Mesenchymal stem cell (in vitro differentiated cells and primary cell): Measurements from ENCODE around the gene TNFAIP1.

ENCODE experiments used
- DNase-seq: peaks from one replicate; pipeline ENCODE4 v3.0.0-alpha.2; 2013
- H2AFZ ChIP-seq: one replicate; pipeline ENCODE4 v1.6.1; 2013; ENCODE audit warnings: low read depth, mild to moderate bottlenecking, control low read depth, inconsistent platforms, low read length, moderate library complexity
- H2AK5ac ChIP-seq: 2 replicates; pipeline ENCODE4 v1.6.1; 2013; ENCODE audit warnings: low read length, moderate library complexity, mild to moderate bottlenecking, inconsistent platforms; ENCODE audit not compliant: severe bottlenecking
- H2BK120ac ChIP-seq: one replicate; pipeline ENCODE4 v1.6.1; 2013; ENCODE audit warnings: low read depth, mild to moderate bottlenecking, inconsistent platforms, low read length, moderate library complexity
- H2BK12ac ChIP-seq, 2 experiments: one replicate each; pipeline ENCODE4 v1.6.1; 2013; ENCODE audit warnings: inconsistent platforms in 2 of 2, low read length in 2 of 2, mild to moderate bottlenecking in 2 of 2, moderate library complexity in 2 of 2, control low read depth in 1 of 2
- H2BK15ac ChIP-seq: one replicate; pipeline ENCODE4 v1.6.1; 2013; ENCODE audit warnings: mild to moderate bottlenecking, low read depth, inconsistent platforms; ENCODE audit not compliant: poor library complexity, severe bottlenecking
- H2BK5ac ChIP-seq: 2 replicates; pipeline ENCODE4 v1.6.1; 2013; ENCODE audit warnings: low read depth, mild to moderate bottlenecking, low read length, control low read depth, inconsistent platforms; ENCODE audit not compliant: poor library complexity, severe bottlenecking
- H3K14ac ChIP-seq, 2 experiments: one replicate each; pipeline ENCODE4 v1.6.1; 2013; ENCODE audit warnings: inconsistent platforms in 2 of 2, low read length in 2 of 2, control low read depth in 1 of 2, mild to moderate bottlenecking in 1 of 2, moderate library complexity in 1 of 2
- H3K18ac ChIP-seq, 2 experiments: one replicate each; pipeline ENCODE4 v1.6.1; 2013; ENCODE audit warnings: inconsistent platforms in 2 of 2, low read length in 2 of 2, control low read depth in 1 of 2, low read depth in 1 of 2, mild to moderate bottlenecking in 1 of 2
- H3K23ac ChIP-seq, 2 experiments: one replicate each; pipeline ENCODE4 v1.6.1; 2013; ENCODE audit warnings: inconsistent platforms in 2 of 2, low read length in 2 of 2, mild to moderate bottlenecking in 2 of 2, moderate library complexity in 2 of 2, control low read depth in 1 of 2
- H3K27ac ChIP-seq: 2 replicates; pipeline ENCODE4 v1.5.1; 2013; ENCODE audit warnings: mild to moderate bottlenecking, moderate library complexity, low read length, control low read depth, inconsistent platforms; ENCODE audit not compliant: poor library complexity, severe bottlenecking
- H3K27me3 ChIP-seq, 2 experiments: 2 replicates each; pipeline versions ENCODE4 v1.6.1 to v1.7.0; 2013; ENCODE audit warnings: low read length in 2 of 2, mild to moderate bottlenecking in 2 of 2, moderate library complexity in 2 of 2, control low read depth in 1 of 2, inconsistent platforms in 1 of 2; ENCODE audit not compliant: control insufficient read depth in 1 of 2, insufficient read depth in 1 of 2
- H3K36me3 ChIP-seq, 2 experiments: 2 replicates each; pipeline versions ENCODE4 v1.6.1 to v1.7.0; 2013; ENCODE audit warnings: low read length in 2 of 2, control low read depth in 1 of 2, inconsistent platforms in 1 of 2, low read depth in 1 of 2, mild to moderate bottlenecking in 1 of 2; ENCODE audit not compliant: insufficient read depth in 2 of 2, control insufficient read depth in 1 of 2
- H3K4ac ChIP-seq, 2 experiments: one replicate each; pipeline ENCODE4 v1.6.1; 2013; ENCODE audit warnings: inconsistent platforms in 2 of 2, low read length in 2 of 2, mild to moderate bottlenecking in 2 of 2, moderate library complexity in 2 of 2, control low read depth in 1 of 2, low read depth in 1 of 2
- H3K4me1 ChIP-seq: 2 replicates; pipeline ENCODE4 v1.6.1; 2013; ENCODE audit warnings: low read depth, low read length, control low read depth; ENCODE audit not compliant: control insufficient read depth, insufficient read depth
- H3K4me2 ChIP-seq: 2 replicates; pipeline ENCODE4 v1.6.1; 2013; ENCODE audit warnings: low read length, mild to moderate bottlenecking, inconsistent platforms; ENCODE audit not compliant: poor library complexity, severe bottlenecking
- H3K4me3 ChIP-seq, 2 experiments: 2 replicates each; pipeline versions ENCODE4 v1.5.1 to v1.7.0; 2013; ENCODE audit warnings: low read length in 2 of 2, mild to moderate bottlenecking in 2 of 2, control low read depth in 1 of 2, low read depth in 1 of 2; ENCODE audit not compliant: insufficient read depth in 1 of 2
- H3K79me1 ChIP-seq: replicated peaks from 2 replicates; pipeline ENCODE4 v1.6.1; 2013; ENCODE audit warnings: mild to moderate bottlenecking, control low read depth, low read length, inconsistent platforms; ENCODE audit not compliant: poor library complexity, severe bottlenecking
- H3K9ac ChIP-seq: 2 replicates; pipeline ENCODE4 v1.7.0; 2013; ENCODE audit warnings: mild to moderate bottlenecking, low read length, moderate library complexity
- H3K9me3 ChIP-seq: 2 replicates; pipeline ENCODE4 v1.7.0; 2013; ENCODE audit warnings: mild to moderate bottlenecking, low read length; ENCODE audit not compliant: control insufficient read depth
- H4K8ac ChIP-seq: one replicate; pipeline ENCODE4 v1.6.1; 2013; ENCODE audit warnings: inconsistent platforms, mild to moderate bottlenecking, low read length, moderate library complexity
- H4K91ac ChIP-seq: one replicate; pipeline ENCODE4 v1.6.1; 2013; ENCODE audit warnings: mild to moderate bottlenecking, low read length, inconsistent platforms
- WGBS: methylation state at CpG from one replicate; pipeline ENCODE4 v1.1.7; 2013; ENCODE audit warnings: mixed read lengths; 5-methylcytosine and 5-hydroxymethylcytosine counted together

Gene TNFAIP1

GRCh38 chr17:28334666-28335200, 828 bp upstream of the TNFAIP1 start:
- H2AFZ ChIP-seq, result peak overlapping the region; percentile 80

GRCh38 chr17:28335959-28336871, 654 bp downstream of the TNFAIP1 start:
- H3K14ac ChIP-seq, result peak overlapping the region in 1 of 2 experiments; percentile 68

More at GRCh38 chr17:28334666-28335200, 828 bp upstream of the TNFAIP1 start:
- Histone ChIP-seq H3K4me1 (peaks cover 26% of the 10 kb centered on the region), H2BK12ac (no peak overlapping the region), H4K91ac (no peak overlapping the region), H3K9me3 (no peaks in the 10 kb centered on the region), H3K14ac (peak overlapping the region; percentile 78 to 95), H2BK15ac (no peak overlapping the region), H2AK5ac (peak overlapping the region; percentile 34), H2BK5ac (no peak overlapping the region), H3K79me1 (peaks cover 40% of the 10 kb centered on the region), H2BK120ac (no peak overlapping the region), H3K4me3 (peak overlapping the region; percentile 93 to 97), H3K9ac (peak overlapping the region; percentile 99), H3K27ac (peak overlapping the region; percentile 55), H4K8ac (peak overlapping the region; percentile 87), H3K36me3 (peaks cover 26 to 28% of the 10 kb centered on the region in 2 experiments), H3K18ac (peak overlapping the region in 1 of 2 experiments; percentile 96), H3K23ac (peak overlapping the region; percentile 62 to 76), H3K4me2 (peak overlapping the region; percentile 87), H3K27me3 (no peaks in the 10 kb centered on the region), H3K4ac (peak overlapping the region; percentile 52 to 71)
- DNase-seq, result no peak
- 25% methylated on average over 18 of the region's 18 CpGs for WGBS

GRCh38 chr17:28338056-28338768, 2.7 kb downstream of the TNFAIP1 start:
- peak; percentile 95 for DNase-seq

More at GRCh38 chr17:28335959-28336871, 654 bp downstream of the TNFAIP1 start:
- peak; percentile 94 for DNase-seq
- Histone ChIP-seq H3K18ac (peak overlapping the region; percentile 40 to 90), H3K4ac (peak overlapping the region; percentile 73 to 90), H4K8ac (peak overlapping the region; percentile 66), H2AK5ac (no peak overlapping the region), H2AFZ (peak overlapping the region; percentile 93), H3K4me3 (peak overlapping the region; percentile 87 to 93), H3K4me2 (peak overlapping the region; percentile 78), H3K9me3 (no peaks in the 10 kb centered on the region), H3K27me3 (no peaks in the 10 kb centered on the region), H3K23ac (peak overlapping the region in 1 of 2 experiments; percentile 48), H3K79me1 (peaks cover 46% of the 10 kb centered on the region), H2BK12ac (peak overlapping the region in 1 of 2 experiments; percentile 45), H2BK120ac (no peak overlapping the region), H4K91ac (peak overlapping the region; percentile 73), H3K9ac (peak overlapping the region; percentile 99), H3K36me3 (peaks cover 32 to 33% of the 10 kb centered on the region in 2 experiments), H2BK5ac (peak overlapping the region; percentile 83), H3K27ac (peak overlapping the region; percentile 96), H2BK15ac (peak overlapping the region; percentile 37), H3K4me1 (peaks cover 26% of the 10 kb centered on the region)
- WGBS, result 4% methylated on average over 28 of the region's 29 CpGs

More at GRCh38 chr17:28338056-28338768, 2.7 kb downstream of the TNFAIP1 start:
- peak overlapping the region; percentile 47 for H4K91ac ChIP-seq
- H2BK15ac ChIP-seq, result no peak overlapping the region
- H3K23ac ChIP-seq, result no peak overlapping the region
- H2BK120ac ChIP-seq, result peak overlapping the region; percentile 15
- H3K36me3 ChIP-seq, result peaks cover 41 to 44% of the 10 kb centered on the region in 2 experiments
- peak overlapping the region in 1 of 2 experiments; percentile 37 for H3K18ac ChIP-seq
- H4K8ac ChIP-seq, result peak overlapping the region; percentile 84
- H3K14ac ChIP-seq, result no peak overlapping the region
- H2BK5ac ChIP-seq, result no peak overlapping the region
- peaks cover 46% of the 10 kb centered on the region for H3K79me1 ChIP-seq
- peak overlapping the region in 1 of 2 experiments; percentile 68 for H3K4ac ChIP-seq
- no peak overlapping the region for H3K4me2 ChIP-seq
- peak overlapping the region in 1 of 2 experiments; percentile 15 for H2BK12ac ChIP-seq
- WGBS, result 36% methylated on average over 5 of the region's 5 CpGs
- H2AFZ ChIP-seq, result no peak overlapping the region
- H3K4me1 ChIP-seq, result peaks cover 24% of the 10 kb centered on the region
- peak overlapping the region; percentile 33 for H3K9ac ChIP-seq
- H3K27ac ChIP-seq, result peak overlapping the region; percentile 41
- peak overlapping the region; percentile 41 for H2AK5ac ChIP-seq
- H3K27me3 ChIP-seq, result no peaks in the 10 kb centered on the region
- no peak overlapping the region for H3K4me3 ChIP-seq
- H3K9me3 ChIP-seq, result no peaks in the 10 kb centered on the region
